NCI-H2227 (cell line): ENCODE measurements around the gene TMEM255A.
"Not testable (repeated sequence)": the region's sequence is repeated elsewhere in the genome, so short reads cannot be mapped to it uniquely, and the experiment has no call there.

ENCODE experiments used
- DNase-seq: peaks from one replicate; lab custom pipeline; 2025; ENCODE audit not compliant: unreplicated experiment; lab: John Stamatoyannopoulos, UW

The TMEM255A gene

GRCh38 chrX:120310861-120311726, at the start of gene TMEM255A:
Gene TMEM255A (minus strand): TSS chrX:120311461. CDS start chrX:120311309, 152 bp downstream.
- DNase-seq, result peak; percentile 80

- peak; percentile 74 for DNase-seq
Observed at GRCh38 chrX:120358737-120359456, 47.6 kb upstream of the TMEM255A start.

- peak; percentile 33 for DNase-seq
Observed at GRCh38 chrX:120357186-120357585, 45.9 kb upstream of the TMEM255A start.

- DNase-seq, result no peak
Observed at GRCh38 chrX:120356084-120356483, 44.8 kb upstream of the TMEM255A start.

- no peak for DNase-seq
Observed at GRCh38 chrX:120350450-120351138, 39.3 kb upstream of the TMEM255A start.

GRCh38 chrX:120344566-120344965, 33.3 kb upstream of the TMEM255A start:
- not testable (repeated sequence) for DNase-seq

GRCh38 chrX:120336899-120337298, 25.6 kb upstream of the TMEM255A start:
- DNase-seq, result no peak

- DNase-seq, result no peak
Observed at GRCh38 chrX:120335289-120335688, 24.0 kb upstream of the TMEM255A start.

GRCh38 chrX:120334603-120335002, 23.3 kb upstream of the TMEM255A start:
- no peak for DNase-seq

- no peak for DNase-seq
Observed at GRCh38 chrX:120334151-120334550, 22.9 kb upstream of the TMEM255A start.

GRCh38 chrX:120332394-120332793, 21.1 kb upstream of the TMEM255A start:
- no peak for DNase-seq

- DNase-seq, result no peak
Observed at GRCh38 chrX:120331116-120331515, 19.9 kb upstream of the TMEM255A start.

GRCh38 chrX:120321520-120322281, 10.4 kb upstream of the TMEM255A start:
- no peak for DNase-seq

- DNase-seq, result no peak
Observed at GRCh38 chrX:120318411-120318810, 7.2 kb upstream of the TMEM255A start.

GRCh38 chrX:120316587-120317283, 5.5 kb upstream of the TMEM255A start:
- DNase-seq, result no peak

- DNase-seq, result no peak
Observed at GRCh38 chrX:120315776-120316175, 4.5 kb upstream of the TMEM255A start.

- DNase-seq, result peak; percentile 74
Observed at GRCh38 chrX:120311727-120312063, 434 bp upstream of the TMEM255A start.

- peak; percentile 58 for DNase-seq
Observed at GRCh38 chrX:120309873-120310705, 1.2 kb downstream of the TMEM255A start.
